Measurements from ENCODE around the gene TLCD3B.
A peak's percentile ranks its signal among the peaks of the same experiment; 100 is the strongest.

DNA sequence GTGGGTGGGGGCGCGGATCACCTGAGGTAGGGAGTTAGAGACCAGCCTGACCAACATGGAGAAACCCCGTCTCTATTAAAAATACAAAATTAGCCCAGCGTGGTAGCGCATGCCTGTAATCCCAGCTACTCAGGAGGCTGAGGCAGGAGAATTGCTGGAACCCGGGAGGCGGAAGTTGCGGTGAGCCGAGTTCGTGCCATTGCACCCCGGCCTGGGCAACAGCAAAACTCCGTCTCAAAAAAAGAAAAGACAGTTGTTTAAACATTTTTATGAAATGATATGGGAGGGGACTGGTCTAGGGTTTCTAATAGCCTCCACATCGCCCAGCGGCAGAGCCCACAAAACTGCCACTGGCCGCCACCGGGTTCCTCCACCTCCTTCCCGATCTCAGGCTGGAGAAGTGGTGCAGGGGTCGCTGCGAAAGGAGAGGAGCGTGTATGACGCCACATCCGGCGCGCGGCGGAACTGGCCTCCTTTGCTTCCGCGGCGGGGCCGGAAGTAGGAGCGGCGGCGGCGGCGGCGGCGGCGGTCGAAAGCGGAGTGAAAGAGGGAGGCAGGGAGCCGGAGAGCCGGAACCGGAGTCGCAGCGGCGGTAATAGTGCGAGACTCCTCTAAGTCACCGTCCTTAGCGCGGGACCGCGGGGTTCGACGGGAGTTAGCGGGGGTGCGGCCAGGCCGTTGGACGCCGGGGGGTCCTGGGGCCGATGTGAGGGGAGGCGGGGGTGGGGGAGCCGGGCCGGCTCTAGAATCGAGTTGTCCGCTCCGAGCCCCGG lies 44.6 kb upstream of the TLCD3B start, which contains the start of gene PPP4C:
- TF ChIP-seq, protein P1, sequence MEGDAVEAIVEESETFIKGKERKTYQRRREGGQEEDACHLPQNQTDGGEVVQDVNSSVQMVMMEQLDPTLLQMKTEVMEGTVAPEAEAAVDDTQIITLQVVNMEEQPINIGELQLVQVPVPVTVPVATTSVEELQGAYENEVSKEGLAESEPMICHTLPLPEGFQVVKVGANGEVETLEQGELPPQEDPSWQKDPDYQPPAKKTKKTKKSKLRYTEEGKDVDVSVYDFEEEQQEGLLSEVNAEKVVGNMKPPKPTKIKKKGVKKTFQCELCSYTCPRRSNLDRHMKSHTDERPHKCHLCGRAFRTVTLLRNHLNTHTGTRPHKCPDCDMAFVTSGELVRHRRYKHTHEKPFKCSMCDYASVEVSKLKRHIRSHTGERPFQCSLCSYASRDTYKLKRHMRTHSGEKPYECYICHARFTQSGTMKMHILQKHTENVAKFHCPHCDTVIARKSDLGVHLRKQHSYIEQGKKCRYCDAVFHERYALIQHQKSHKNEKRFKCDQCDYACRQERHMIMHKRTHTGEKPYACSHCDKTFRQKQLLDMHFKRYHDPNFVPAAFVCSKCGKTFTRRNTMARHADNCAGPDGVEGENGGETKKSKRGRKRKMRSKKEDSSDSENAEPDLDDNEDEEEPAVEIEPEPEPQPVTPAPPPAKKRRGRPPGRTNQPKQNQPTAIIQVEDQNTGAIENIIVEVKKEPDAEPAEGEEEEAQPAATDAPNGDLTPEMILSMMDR (IDR thresholded peaks at IDR 0.05) = no peak
- TF ChIP-seq EP300 (IDR thresholded peaks at IDR 0.05) = no peak
- TF ChIP-seq POLR2A (IDR thresholded peaks at IDR 0.05) = peak in 2 of 4 donors; percentile 72 to 82
- TF ChIP-seq POLR2AphosphoS5 (IDR thresholded peaks at IDR 0.05) = peak; percentile 72 to 98 (median 96)
